H1 (cell line): Measurements from ENCODE around the gene KRTAP10-4. TPM values are rescaled to one million over a fixed set of nuclear protein-coding genes. Genes with fewer than 3 reads are reported as not detected.

ENCODE experiments used
- CHD7 ChIP-seq: fragments of 300-600 bp; sonication (generic); IDR thresholded peaks from 2 replicates; pipeline ENCODE4 v1.7.1; 2012; ENCODE audit warnings: low read length, moderate library complexity, mild to moderate bottlenecking, inconsistent platforms; ENCODE audit not compliant: insufficient replicate concordance
- E2F6 ChIP-seq: IDR thresholded peaks from 2 replicates; pipeline ENCODE4 v1.6.1; 2012; ENCODE audit warnings: inconsistent platforms
- RXRA ChIP-seq: IDR thresholded peaks from 2 replicates; pipeline ENCODE4 v1.6.1; 2011; ENCODE audit warnings: low read depth, mild to moderate bottlenecking, low read length, moderate library complexity; ENCODE audit not compliant: insufficient read depth
- polyA plus RNA-seq, 7 experiments: library from polyadenylated mRNA; depleted of rRNA in 3 of 7; stranded (reverse) in 5 of 7; unstranded in 2 of 7; fragments of >200 nt in 5 of 7; fragments of 200-250 nt in 2 of 7; gene quantifications; 1 replicate in 5 of 7; 2 replicates in 1 of 7; 4 replicates in 1 of 7; pipeline versions ENCODE4 v1.2.1 to v1.2.3, GENCODE V29; 2011 to 2013; ENCODE audit warnings: missing spikeins in 2 of 7, mixed read lengths in 2 of 7
- total RNA-seq: library from RNA; stranded (reverse); fragmentation: NEBNext Ultra II Directional; extraction: Animal tissue kit (Norgen Biotek cat#: 25700); gene quantifications from 2 replicates; pipeline ENCODE4 v1.2.1, GENCODE V29; 2021

The KRTAP10-4 gene
- total and polyA plus RNA-seq, 2 of the 8 experiments (the other 6 are each of a cell fraction or from before 2014, with no cell fraction given) = not detected

GRCh38 chr21:44593598-44594405 lies 20.3 kb downstream of the KRTAP10-4 start (continued):
- no peak for TF ChIP-seq CHD7
- no peak for TF ChIP-seq RXRA
- peak; percentile 52; the same call in 1 of the 2 replicates for TF ChIP-seq E2F6
